CD14-positive monocyte (primary cell): ENCODE data around the gene GALNT14. TPM values are rescaled to one million over a fixed set of nuclear protein-coding genes. Genes with fewer than 3 reads are reported as not detected.

ENCODE experiments used
- DNase-seq, 3 donors: peaks; one replicate each; pipeline ENCODE4 v3.0.0-alpha.2; 2011 to 2022
- H2AFZ ChIP-seq: 2 replicates; pipeline ENCODE4 v1.6.0; 2012; ENCODE audit warnings: mild to moderate bottlenecking, low read depth, low read length, inconsistent platforms; ENCODE audit not compliant: insufficient read depth, poor library complexity, severe bottlenecking
- H3K27ac ChIP-seq, 2 donors: 1 replicate in 1 of 2; 2 replicates in 1 of 2; pipeline ENCODE4 v1.5.1; 2012 to 2013; ENCODE audit warnings: low read length in 2 of 2, control low read depth in 1 of 2, inconsistent platforms in 1 of 2, low read depth in 1 of 2, mild to moderate bottlenecking in 1 of 2
- H3K27me3 ChIP-seq, 2 donors: one replicate each; pipeline versions ENCODE4 v1.6.0 to v1.6.1; 2011 to 2013; ENCODE audit warnings: low read length in 2 of 2; ENCODE audit not compliant: control insufficient read depth in 2 of 2, insufficient read depth in 2 of 2
- H3K36me3 ChIP-seq, 2 donors: replicated peaks in 1 of 2; 1 replicate in 1 of 2; 2 replicates in 1 of 2; pipeline versions ENCODE4 v1.5.1 to v1.6.1; 2012 to 2013; ENCODE audit warnings: low read length in 2 of 2, control low read depth in 1 of 2, inconsistent platforms in 1 of 2, mild to moderate bottlenecking in 1 of 2; ENCODE audit not compliant: insufficient read depth in 2 of 2, control insufficient read depth in 1 of 2
- H3K4me1 ChIP-seq, 2 donors: 1 replicate in 1 of 2; 2 replicates in 1 of 2; pipeline versions ENCODE4 v1.5.1 to v1.6.1; 2012 to 2013; ENCODE audit warnings: low read length in 2 of 2, control low read depth in 1 of 2, inconsistent platforms in 1 of 2, mild to moderate bottlenecking in 1 of 2, moderate library complexity in 1 of 2; ENCODE audit not compliant: insufficient read depth in 2 of 2, control insufficient read depth in 1 of 2
- H3K4me2 ChIP-seq: replicated peaks from 2 replicates; pipeline ENCODE3; 2012; ENCODE audit warnings: low read length, moderate library complexity, mild to moderate bottlenecking; ENCODE audit not compliant: poor library complexity, severe bottlenecking; ENCODE audit errors: extremely low read depth
- H3K4me3 ChIP-seq, 3 experiments: fragments of 200-600 bp in 1 of 3; sonication (generic) in 1 of 3; replicated peaks in 1 of 3; 1 replicate in 2 of 3; 2 replicates in 1 of 3; pipeline ENCODE4 v1.5.1; 2011 to 2013; ENCODE audit warnings: low read length in 3 of 3, mild to moderate bottlenecking in 3 of 3, control low read depth in 2 of 3, low read depth in 2 of 3, inconsistent platforms in 1 of 3, moderate library complexity in 1 of 3
- H3K79me2 ChIP-seq: 2 replicates; pipeline ENCODE4 v1.6.0; 2012; ENCODE audit warnings: mild to moderate bottlenecking, control low read depth, inconsistent platforms, low read length, moderate library complexity; ENCODE audit not compliant: insufficient read depth
- H3K9ac ChIP-seq: 2 replicates; pipeline ENCODE4 v1.6.0; 2017; ENCODE audit warnings: low read length, mild to moderate bottlenecking; ENCODE audit not compliant: insufficient read depth, poor library complexity, severe bottlenecking
- H3K9me3 ChIP-seq, 2 donors: replicated peaks in 1 of 2; 1 replicate in 1 of 2; 2 replicates in 1 of 2; pipeline versions ENCODE4 v1.5.1 to v1.6.1; 2012 to 2013; ENCODE audit warnings: low read length in 2 of 2, control low read depth in 1 of 2; ENCODE audit not compliant: control insufficient read depth in 1 of 2, insufficient read depth in 1 of 2
- H4K20me1 ChIP-seq: 2 replicates; pipeline ENCODE4 v1.6.0; 2012; ENCODE audit warnings: mild to moderate bottlenecking, low read length, control low read depth, moderate library complexity; ENCODE audit not compliant: insufficient read depth
- H3K27ac Mint-ChIP-seq, 7 donors: one replicate each; pipeline ENCODE4 v1.8.0; 2020; ENCODE audit warnings: mild to moderate bottlenecking in 7 of 7, mixed read lengths in 7 of 7, moderate library complexity in 6 of 7, inconsistent platforms in 2 of 7
- H3K27me3 Mint-ChIP-seq, 3 donors: one replicate each; pipeline ENCODE4 v1.8.0; 2021 to 2022; ENCODE audit warnings: low read depth in 3 of 3, mild to moderate bottlenecking in 3 of 3, mixed read lengths in 3 of 3, moderate library complexity in 3 of 3, inconsistent platforms in 1 of 3
- H3K36me3 Mint-ChIP-seq, 2 donors: one replicate each; pipeline ENCODE4 v1.8.0; 2020; ENCODE audit warnings: mixed read lengths in 2 of 2, inconsistent platforms in 1 of 2, mild to moderate bottlenecking in 1 of 2
- H3K4me1 Mint-ChIP-seq: one replicate; pipeline ENCODE4 v1.8.0; 2020; ENCODE audit warnings: mild to moderate bottlenecking, mixed read lengths
- H3K4me3 Mint-ChIP-seq, 2 donors: one replicate each; pipeline ENCODE4 v1.8.0; 2020; ENCODE audit warnings: mild to moderate bottlenecking in 2 of 2, mixed read lengths in 2 of 2, moderate library complexity in 1 of 2
- H3K9me3 Mint-ChIP-seq, 7 donors: one replicate each; pipeline ENCODE4 v1.8.0; 2020 to 2022; ENCODE audit warnings: mixed read lengths in 7 of 7, mild to moderate bottlenecking in 6 of 7, moderate library complexity in 6 of 7, inconsistent platforms in 2 of 7
- CTCF ChIP-seq: fragments of 200-600 bp; IDR thresholded peaks from one replicate; pipeline ENCODE4 v1.8.0; 2022; ENCODE audit warnings: antibody characterized with exemption, mild to moderate bottlenecking
- WGBS: methylation state at CpG from one replicate; pipeline ENCODE4 v1.1.5; 2013; ENCODE audit warnings: missing lambda C conversion rate; ENCODE audit not compliant: insufficient coverage; 5-methylcytosine and 5-hydroxymethylcytosine counted together
- intact Hi-C, 2 donors: fragments of 100-400 bp; cut with micrococcal nuclease; formaldehyde crosslinking; loops; one replicate each; pipeline versions ENCODE4 v1.15.0 to v1.15.1; 2023
- polyA plus RNA-seq, 3 donors: library from polyadenylated mRNA; depleted of rRNA in 1 of 3; unstranded in 2 of 3; stranded (reverse) in 1 of 3; fragments of 300-500 nt in 2 of 3; fragments of >200 nt in 1 of 3; fragmentation: Illumina TruSeq in 2 of 3; gene quantifications; 1 replicate in 2 of 3; 2 replicates in 1 of 3; pipeline ENCODE4 v1.2.3, GENCODE V29; 2012 to 2021

GALNT14 gene
- polyA plus RNA-seq, 3 donors, result 0.33 TPM; not detected in 2

GRCh38 chr2:30992781-30993180 lies 145.5 kb downstream of the GALNT14 start:
- Histone ChIP-seq H3K27ac (no peak overlapping the region), H3K79me2 (no peaks in the 10 kb centered on the region), H2AFZ (no peak overlapping the region), H3K4me3 (no peak overlapping the region), H3K9ac (no peak overlapping the region), H3K9me3 (no peaks in the 10 kb centered on the region), H3K4me1 (no peaks in the 10 kb centered on the region), H3K36me3 (no peaks in the 10 kb centered on the region), H4K20me1 (no peaks in the 10 kb centered on the region), H3K4me2 (no peak overlapping the region), H3K27me3 (no peaks in the 10 kb centered on the region)
- intact Hi-C loops, result no loop called here
- H3K27me3 Mint-ChIP-seq, result peaks cover 0 to 2% (median 0%) of the 10 kb centered on the region in 3 donors
- H3K4me1 Mint-ChIP-seq, result no peaks in the 10 kb centered on the region
- WGBS, result 99% methylated on average over 18 of the region's 18 CpGs
- no peaks in the 10 kb centered on the region for H3K36me3 Mint-ChIP-seq
- DNase-seq, result no peak
- no peaks in the 10 kb centered on the region for H3K9me3 Mint-ChIP-seq
- H3K4me3 Mint-ChIP-seq, result no peak overlapping the region
- no peak for TF ChIP-seq CTCF
- peak overlapping the region in 1 of 7 donors; percentile 22 for H3K27ac Mint-ChIP-seq

GRCh38 chr2:30990671-30991070 lies 147.6 kb downstream of the GALNT14 start:
- Histone ChIP-seq H3K4me1 (no peaks in the 10 kb centered on the region), H3K27me3 (no peaks in the 10 kb centered on the region), H2AFZ (no peak overlapping the region), H3K36me3 (no peaks in the 10 kb centered on the region), H3K4me2 (no peak overlapping the region), H3K9ac (no peak overlapping the region), H4K20me1 (no peaks in the 10 kb centered on the region), H3K27ac (no peak overlapping the region), H3K79me2 (no peaks in the 10 kb centered on the region), H3K4me3 (no peak overlapping the region), H3K9me3 (no peaks in the 10 kb centered on the region)
- TF ChIP-seq CTCF, result no peak
- 50% methylated on average over 1 of the region's 4 CpGs for WGBS
- H3K4me3 Mint-ChIP-seq, result no peak overlapping the region
- no peaks in the 10 kb centered on the region for H3K27me3 Mint-ChIP-seq
- intact Hi-C loops, result no loop called here
- no peaks in the 10 kb centered on the region for H3K9me3 Mint-ChIP-seq
- H3K36me3 Mint-ChIP-seq, result no peaks in the 10 kb centered on the region
- no peaks in the 10 kb centered on the region for H3K4me1 Mint-ChIP-seq
- H3K27ac Mint-ChIP-seq, result no peak overlapping the region
- no peak for DNase-seq
